GM21619 (cell line): ENCODE results near the gene PRRC2B.
"Not testable (repeated sequence)": the region's sequence is repeated elsewhere in the genome, so short reads cannot be mapped to it uniquely, and the experiment has no call there.

Source experiments
- ATAC-seq: cut with Tn5 transposase; IDR thresholded peaks from one replicate; pipeline ENCODE4 v1.9.1; 2021; ENCODE audit not compliant: unreplicated experiment

The PRRC2B gene

GRCh38 chr9:131528886-131529505 is 135.1 kb downstream of the PRRC2B start:
- ATAC-seq, result no peak

GRCh38 chr9:131529597-131530545 is 136.0 kb downstream of the PRRC2B start:
- ATAC-seq, result no peak

GRCh38 chr9:131530546-131530919 is 136.6 kb downstream of the PRRC2B start:
- peak; percentile 23 for ATAC-seq

GRCh38 chr9:131530920-131531832 is 137.3 kb downstream of the PRRC2B start, which contains the start of gene UCK1:
Gene UCK1 (minus strand): TSS chr9:131531263. CDS start chr9:131531174, 89 bp downstream.
- ATAC-seq, result peak; percentile 86

GRCh38 chr9:131534721-131535237 is 140.9 kb downstream of the PRRC2B start:
- no peak for ATAC-seq

- no peak for ATAC-seq
These were observed 144.1 kb downstream of the PRRC2B start for GRCh38 chr9:131537946-131538345.

- ATAC-seq, result no peak
These were observed 145.5 kb downstream of the PRRC2B start for GRCh38 chr9:131539223-131539923.

- no peak for ATAC-seq
These were observed 149.3 kb downstream of the PRRC2B start for GRCh38 chr9:131543141-131543540.

- ATAC-seq, result no peak
These were observed 151.3 kb downstream of the PRRC2B start, which contains the start of gene PRRT1B for GRCh38 chr9:131545003-131545785. Gene PRRT1B (plus strand): TSS chr9:131545523. CDS start chr9:131545616, 93 bp downstream.

GRCh38 chr9:131545786-131546335 is 152.0 kb downstream of the PRRC2B start:
- ATAC-seq, result no peak

GRCh38 chr9:131546336-131547084 is 152.6 kb downstream of the PRRC2B start:
- ATAC-seq, result no peak

- not testable (repeated sequence) for ATAC-seq
These were observed 155.3 kb downstream of the PRRC2B start for GRCh38 chr9:131549186-131549585.
